Cardiac muscle cell (in vitro differentiated cells and primary cell): ENCODE data around the gene GLT8D2. TPM values are rescaled to one million over a fixed set of nuclear protein-coding genes. Genes with fewer than 3 reads are reported as not detected.

Experiments
- DNase-seq, 2 donors: peaks; one replicate each; pipeline versions ENCODE4 v3.0.0 to v3.0.0-alpha.2; 2010 to 2017; ENCODE audit warnings: low read depth in 1 of 2, low spot score in 1 of 2
- H3K27ac ChIP-seq: fragments of 200-600 bp; sonication (generic); 2 replicates; pipeline ENCODE4 v1.5.1; 2016
- H3K27me3 ChIP-seq: fragments of 200-600 bp; sonication (generic); 2 replicates; pipeline ENCODE4 v1.6.0; 2016; ENCODE audit warnings: control low read depth
- H3K36me3 ChIP-seq: fragments of 200-600 bp; sonication (generic); 2 replicates; pipeline ENCODE4 v1.5.1; 2016; ENCODE audit warnings: control low read depth
- H3K4me1 ChIP-seq: fragments of 200-600 bp; sonication (generic); 2 replicates; pipeline ENCODE4 v1.8.1; 2017; ENCODE audit warnings: low read depth, mild to moderate bottlenecking, mixed run types
- H3K4me3 ChIP-seq: fragments of 200-600 bp; sonication (generic); 2 replicates; pipeline ENCODE4 v1.5.1; 2016; ENCODE audit warnings: mild to moderate bottlenecking
- H3K9me3 ChIP-seq: fragments of 200-600 bp; sonication (generic); 2 replicates; pipeline ENCODE4 v1.5.1; 2017; ENCODE audit warnings: low read depth, mild to moderate bottlenecking, control low read depth
- CTCF ChIP-seq: IDR thresholded peaks from 2 replicates; pipeline ENCODE4 v1.5.1; 2012; ENCODE audit warnings: low read depth, mild to moderate bottlenecking, low read length
- polyA plus RNA-seq: library from polyadenylated mRNA; unstranded; fragments of >200 nt; fragmentation: Nextera tagmentation; extraction: Ambion mirVana; gene quantifications from 2 replicates; pipeline ENCODE4 v1.2.1, GENCODE V29; 2016
- total RNA-seq: library from RNA; depleted of rRNA; stranded (reverse); fragments of >200 nt; gene quantifications from 2 replicates; pipeline ENCODE4 v1.2.3, GENCODE V29; 2016

The GLT8D2 gene
- total and polyA plus RNA-seq, 2 experiments from 2014 or later = 5.9 to 6.3 TPM

DNA sequence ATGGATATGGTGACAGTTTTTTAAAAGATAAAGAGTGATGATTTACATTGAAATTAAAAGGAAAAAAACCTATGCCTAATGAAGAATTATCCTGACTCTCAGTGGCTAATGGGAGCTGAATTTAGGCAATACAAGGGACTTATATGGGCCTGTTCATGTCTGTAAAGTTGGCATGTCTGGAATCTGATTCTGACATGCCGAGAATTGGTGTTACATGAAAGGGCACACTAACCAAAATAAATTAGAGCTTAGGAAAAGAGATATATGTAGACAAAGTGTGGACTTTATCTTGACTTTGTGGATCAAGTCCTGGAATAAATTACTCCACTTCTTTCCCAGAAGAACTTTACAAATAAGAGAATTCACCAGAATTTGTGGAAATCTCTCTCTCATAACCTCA is 83.3 kb downstream of the GLT8D2 start:
- H3K27me3 ChIP-seq = no peaks in the 10 kb centered on the region
- peak; percentile 24 to 39 for DNase-seq

DNA sequence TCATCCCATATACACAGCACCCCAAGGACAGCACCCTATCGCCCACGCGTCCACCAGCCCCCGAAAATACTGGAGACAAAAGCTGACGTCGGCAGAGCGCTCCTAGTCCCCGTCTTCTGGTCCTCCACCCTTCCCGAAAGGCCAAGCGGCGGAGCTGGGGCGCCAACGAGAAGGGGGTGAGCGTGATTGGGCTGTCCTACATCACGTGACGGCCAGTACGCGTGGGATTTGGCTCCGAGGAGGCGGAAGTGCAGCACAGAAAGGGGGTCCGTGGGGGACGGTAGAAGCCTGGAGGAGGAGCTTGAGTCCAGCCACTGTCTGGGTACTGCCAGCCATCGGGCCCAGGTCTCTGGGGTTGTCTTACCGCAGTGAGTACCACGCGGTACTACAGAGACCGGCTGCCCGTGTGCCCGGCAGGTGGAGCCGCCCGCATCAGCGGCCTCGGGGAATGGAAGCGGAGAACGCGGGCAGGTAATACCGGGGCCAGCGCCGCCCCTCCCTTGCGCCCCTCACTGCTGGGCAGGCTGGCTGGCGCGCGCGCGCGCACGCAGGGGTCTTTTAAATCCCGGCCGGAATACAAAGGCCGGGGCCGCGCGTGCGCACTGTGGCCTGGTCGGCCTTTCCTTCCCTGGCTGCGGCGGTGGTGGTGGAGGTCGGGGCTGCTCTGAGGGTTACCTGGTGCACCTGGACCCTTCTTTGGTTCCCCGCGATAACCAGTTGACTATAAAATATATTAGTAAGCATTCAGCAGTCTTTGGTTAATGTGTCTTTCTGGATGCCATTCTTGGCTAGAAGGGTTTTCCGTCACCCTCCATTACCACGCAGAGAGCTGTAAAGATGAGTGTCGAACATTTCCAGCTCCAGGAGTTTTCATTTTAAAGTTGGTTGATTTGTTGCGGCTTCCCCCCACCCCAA is 84.1 kb downstream of the GLT8D2 start, which contains the start of gene TDG:
TSS of gene TDG (plus strand) at position 283 of the 915 bp plus-strand sequence. CDS start at position 449, 166 bp downstream.
- TF ChIP-seq CTCF = no peak
- no peaks in the 10 kb centered on the region for H3K36me3 ChIP-seq
- no peaks in the 10 kb centered on the region for H3K27me3 ChIP-seq
- peak within 1 kb of the TSS; percentile 89 for H3K4me3 ChIP-seq
- peak within 1 kb of the TSS; percentile 100 for H3K27ac ChIP-seq
- H3K4me1 ChIP-seq = peaks cover 15% of the 10 kb centered on the region
- peak; percentile 98 to 100 for DNase-seq
- H3K9me3 ChIP-seq = no peaks in the 10 kb centered on the region

More for the DNA sequence above, 83.3 kb downstream of the GLT8D2 start:
- Histone ChIP-seq H3K27ac (peak overlapping the region; percentile 100), H3K9me3 (no peaks in the 10 kb centered on the region), H3K36me3 (no peaks in the 10 kb centered on the region), H3K4me3 (peak overlapping the region; percentile 89), H3K4me1 (peaks cover 15% of the 10 kb centered on the region)
- TF ChIP-seq CTCF = no peak

- Histone ChIP-seq H3K27ac (peak overlapping the region; percentile 100), H3K4me3 (peak overlapping the region; percentile 89), H3K27me3 (no peaks in the 10 kb centered on the region), H3K4me1 (peaks cover 15% of the 10 kb centered on the region), H3K9me3 (no peaks in the 10 kb centered on the region), H3K36me3 (no peaks in the 10 kb centered on the region)
- no peak for TF ChIP-seq CTCF
- DNase-seq = no peak
Measured at GRCh38 chr12:103965255-103965589, 84.8 kb downstream of the GLT8D2 start.

DNA sequence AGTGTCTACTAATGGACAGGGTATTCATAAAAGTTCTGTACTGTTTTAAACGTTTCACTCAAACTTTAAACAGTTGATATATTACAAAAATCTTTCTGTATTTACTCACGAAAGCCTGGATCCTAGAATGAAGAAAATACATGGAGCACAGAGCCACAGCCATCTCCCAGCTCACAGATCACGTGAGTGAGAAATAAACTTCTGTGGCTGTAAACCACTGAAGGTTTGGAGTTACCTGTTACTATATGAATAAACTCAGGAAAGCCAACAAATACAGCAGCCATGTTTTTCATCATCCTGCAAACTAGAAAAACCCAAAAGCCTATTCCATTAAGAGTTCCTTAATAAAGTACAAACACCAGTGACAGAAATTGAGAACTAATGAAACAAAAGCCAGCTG is 85.2 kb downstream of the GLT8D2 start:
- H3K27ac ChIP-seq = no peak overlapping the region
- H3K4me1 ChIP-seq = peaks cover 15% of the 10 kb centered on the region
- peak overlapping the region; percentile 89 for H3K4me3 ChIP-seq
- H3K27me3 ChIP-seq = no peaks in the 10 kb centered on the region
- H3K9me3 ChIP-seq = no peaks in the 10 kb centered on the region
- DNase-seq = no peak
- TF ChIP-seq CTCF = no peak
- no peaks in the 10 kb centered on the region for H3K36me3 ChIP-seq

DNA sequence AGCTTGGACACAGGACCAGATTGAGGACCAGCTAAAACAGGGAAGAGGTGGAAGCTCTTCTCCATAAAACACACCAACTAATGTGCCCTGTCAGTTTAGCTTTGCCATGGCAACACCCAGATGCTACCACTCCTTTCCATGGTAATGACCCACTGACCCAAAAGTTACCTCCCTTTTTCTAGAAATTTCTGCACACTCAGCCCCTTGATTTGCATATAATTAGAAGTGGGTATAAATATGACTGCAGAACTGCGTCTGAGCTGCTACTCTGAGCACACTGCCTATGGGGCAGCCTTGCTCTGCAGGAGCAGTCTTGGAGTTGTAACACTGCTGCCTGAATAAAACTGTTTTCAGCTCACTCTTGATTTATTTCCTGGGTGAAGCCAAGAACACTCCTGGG is 87.5 kb downstream of the GLT8D2 start:
- Histone ChIP-seq H3K27me3 (no peaks in the 10 kb centered on the region), H3K4me3 (no peak overlapping the region), H3K9me3 (no peaks in the 10 kb centered on the region), H3K4me1 (peaks cover 21% of the 10 kb centered on the region), H3K27ac (peak overlapping the region; percentile 30), H3K36me3 (no peaks in the 10 kb centered on the region)
- TF ChIP-seq CTCF = no peak
- no peak for DNase-seq
